ELF-1 (cell line): ENCODE measurements around the gene ZMAT3.
A peak's percentile ranks its signal among the peaks of the same experiment; 100 is the strongest.
"Not testable (repeated sequence)": the region's sequence is repeated elsewhere in the genome, so short reads cannot be mapped to it uniquely, and the experiment has no call there.

ENCODE experiments used
- DNase-seq: peaks from one replicate; pipeline ENCODE4 v3.0.0-alpha.2; 2016; ENCODE audit warnings: low read depth, low spot score

Gene ZMAT3

GRCh38 chr3:179068779-179069530, 2.7 kb downstream of the ZMAT3 start:
- peak; percentile 11 for DNase-seq

DNA sequence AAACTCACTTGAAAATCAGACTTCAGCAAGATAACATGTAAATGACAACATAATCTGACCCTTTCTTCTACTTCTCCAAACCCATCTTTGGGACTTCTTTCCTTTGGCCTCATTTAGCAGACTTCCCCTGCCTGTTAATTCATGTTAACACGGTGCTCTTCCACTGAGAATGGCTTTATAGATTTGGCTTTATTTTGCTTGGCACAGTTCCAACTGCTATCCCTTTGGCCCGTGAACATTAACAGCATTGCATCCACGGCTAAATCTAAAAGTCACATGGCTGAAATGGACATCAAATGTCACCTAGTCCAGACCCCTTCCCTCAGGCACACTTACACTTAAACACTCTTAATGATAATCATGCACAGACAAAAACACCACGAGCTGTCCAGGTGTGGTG, 3.8 kb downstream of the ZMAT3 start:
- no peak for DNase-seq

DNA sequence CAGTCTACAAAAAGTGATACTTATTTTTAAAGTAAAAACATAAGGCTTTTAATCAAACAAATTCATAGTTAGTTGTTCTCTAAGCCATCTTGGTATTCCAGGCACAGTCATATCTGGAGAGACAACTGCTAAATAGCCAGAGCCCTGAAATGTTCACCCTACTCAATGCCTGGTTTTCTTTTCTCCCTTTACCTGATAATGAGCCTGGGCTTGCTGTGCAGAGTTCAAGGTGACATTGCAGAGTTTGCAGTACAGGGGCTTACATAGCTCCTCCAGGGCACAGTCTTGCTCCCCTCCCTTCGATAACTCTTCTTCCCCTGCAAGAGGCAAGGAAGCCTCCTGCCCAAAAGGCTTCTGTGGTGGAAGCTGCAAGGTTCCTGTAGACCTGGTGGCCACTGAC, 4.3 kb downstream of the ZMAT3 start:
- no peak for DNase-seq

GRCh38 chr3:179063945-179064560, 7.6 kb downstream of the ZMAT3 start:
- DNase-seq = no peak

- no peak for DNase-seq
Measured at GRCh38 chr3:179056326-179056725, 15.3 kb downstream of the ZMAT3 start.

DNA sequence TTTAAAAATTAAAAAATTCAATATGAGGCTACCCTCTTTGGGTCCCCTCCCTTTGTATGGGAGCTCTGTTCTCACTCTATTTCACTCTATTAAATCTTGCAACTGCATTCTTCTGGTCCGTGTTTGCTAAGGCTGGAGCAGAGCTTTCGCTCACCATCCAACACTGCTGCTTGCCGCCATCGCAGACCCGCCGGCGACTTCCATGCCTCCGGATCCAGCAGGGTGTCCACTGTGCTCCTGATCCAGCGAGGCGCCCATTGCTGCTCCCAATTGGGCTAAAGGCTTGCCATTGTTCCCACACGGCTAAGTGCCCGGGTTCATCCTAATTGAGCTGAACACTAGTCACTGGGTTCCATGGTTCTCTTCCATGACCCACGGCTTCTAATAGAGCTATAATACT, 17.0 kb downstream of the ZMAT3 start:
- not testable (repeated sequence) for DNase-seq

- DNase-seq = no peak
Measured at GRCh38 chr3:179046497-179047353, 24.9 kb downstream of the ZMAT3 start.

DNA sequence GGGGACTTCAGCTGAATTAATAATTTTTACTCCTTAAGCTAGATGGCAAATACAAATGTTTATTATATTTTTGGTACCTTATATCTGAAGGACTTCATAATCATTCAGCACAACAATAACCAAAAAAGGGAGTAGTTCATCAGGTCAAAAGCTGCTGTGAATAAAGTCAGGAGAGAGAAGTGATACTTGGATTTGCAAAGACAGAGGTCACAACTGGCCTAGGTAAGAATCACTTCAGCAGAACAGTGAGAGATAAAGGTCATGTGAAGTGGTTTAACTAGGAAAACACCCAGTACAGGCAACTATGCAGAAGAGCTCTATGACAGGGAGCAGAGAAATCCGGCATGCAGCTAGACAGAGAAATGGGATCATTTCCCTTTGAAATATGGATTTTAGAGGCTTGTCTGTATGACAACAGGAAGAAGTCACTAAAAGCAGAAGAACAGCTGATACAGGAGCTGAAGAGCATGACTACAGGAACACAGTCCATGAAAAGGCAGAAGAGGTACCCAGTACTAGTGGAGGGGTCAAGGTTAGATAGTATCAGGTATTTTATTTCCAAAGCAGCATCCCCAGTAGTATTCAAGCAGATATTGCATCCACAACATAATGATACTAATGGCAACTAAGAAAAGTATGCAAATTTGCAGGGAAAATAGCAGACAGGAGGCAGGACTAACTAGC, 25.7 kb downstream of the ZMAT3 start:
- no peak for DNase-seq

- DNase-seq = peak; percentile 23
Measured at GRCh38 chr3:179038899-179039251, 32.7 kb downstream of the ZMAT3 start.

GRCh38 chr3:179038216-179038898, 33.3 kb downstream of the ZMAT3 start:
- no peak for DNase-seq

DNA sequence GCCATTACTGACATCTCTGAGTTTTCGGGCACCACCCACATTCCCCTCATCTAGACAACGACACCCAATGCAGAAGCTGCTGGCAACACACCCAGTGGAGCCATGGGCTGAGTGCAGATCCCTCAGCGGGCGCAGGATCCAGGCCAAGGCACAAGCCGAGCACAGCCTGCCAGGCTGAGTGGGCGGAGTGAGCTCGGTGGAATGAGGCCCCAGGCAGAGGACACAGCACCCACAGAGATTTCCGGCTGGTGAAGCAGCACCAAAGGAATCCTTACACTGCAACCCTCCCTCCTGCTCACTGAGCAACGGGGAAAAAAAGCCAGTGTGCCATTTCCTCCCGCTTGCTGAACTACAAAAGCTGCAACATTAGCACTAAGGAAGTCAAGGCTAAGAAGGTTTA, 34.3 kb downstream of the ZMAT3 start:
- peak; percentile 24 for DNase-seq

- no peak for DNase-seq
Measured at GRCh38 chr3:179036626-179037300, 34.8 kb downstream of the ZMAT3 start.

GRCh38 chr3:179036226-179036625, 35.4 kb downstream of the ZMAT3 start:
- DNase-seq = no peak

DNA sequence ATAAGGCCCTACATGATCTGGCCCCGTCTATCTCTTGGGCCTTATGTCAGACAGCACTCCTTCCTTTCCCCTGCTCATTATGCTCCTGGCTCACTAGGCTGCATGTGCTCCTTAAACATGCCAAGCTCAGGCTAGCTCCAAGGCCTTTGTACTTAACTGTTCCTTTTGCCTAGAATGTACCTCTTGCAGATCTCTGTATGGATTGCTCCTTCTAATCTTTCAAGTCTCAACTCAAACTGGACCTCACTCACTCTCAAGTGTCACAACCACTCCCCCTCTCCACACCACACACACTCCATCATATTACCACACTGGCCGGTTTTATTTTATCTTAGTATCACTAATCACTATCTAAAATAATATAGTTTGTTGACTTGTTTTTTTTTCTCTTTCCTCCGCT, 36.4 kb downstream of the ZMAT3 start:
- DNase-seq = no peak

DNA sequence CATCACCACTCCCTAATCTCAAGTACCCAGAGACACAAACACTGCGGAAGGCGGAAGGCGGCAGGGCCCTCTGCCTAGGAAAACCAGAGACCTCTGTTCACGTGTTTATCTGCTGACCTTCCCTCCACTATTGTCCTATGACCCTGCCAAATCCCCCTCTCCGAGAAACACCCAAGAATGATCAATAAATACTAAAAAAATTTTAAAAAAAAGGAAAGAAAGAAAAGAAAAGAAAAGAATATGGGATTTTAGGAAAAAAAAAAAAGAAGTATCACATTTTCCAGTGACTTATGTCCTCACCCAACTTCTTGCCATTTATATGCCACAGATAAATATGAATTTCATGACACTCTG, 38.3 kb downstream of the ZMAT3 start:
- DNase-seq = not testable (repeated sequence)

GRCh38 chr3:179032454-179033303, 38.9 kb downstream of the ZMAT3 start:
- not testable (repeated sequence) for DNase-seq

- no peak for DNase-seq
Measured at GRCh38 chr3:179029096-179029495, 42.5 kb downstream of the ZMAT3 start.

- no peak for DNase-seq
Measured at GRCh38 chr3:179028408-179028807, 43.2 kb downstream of the ZMAT3 start.

DNA sequence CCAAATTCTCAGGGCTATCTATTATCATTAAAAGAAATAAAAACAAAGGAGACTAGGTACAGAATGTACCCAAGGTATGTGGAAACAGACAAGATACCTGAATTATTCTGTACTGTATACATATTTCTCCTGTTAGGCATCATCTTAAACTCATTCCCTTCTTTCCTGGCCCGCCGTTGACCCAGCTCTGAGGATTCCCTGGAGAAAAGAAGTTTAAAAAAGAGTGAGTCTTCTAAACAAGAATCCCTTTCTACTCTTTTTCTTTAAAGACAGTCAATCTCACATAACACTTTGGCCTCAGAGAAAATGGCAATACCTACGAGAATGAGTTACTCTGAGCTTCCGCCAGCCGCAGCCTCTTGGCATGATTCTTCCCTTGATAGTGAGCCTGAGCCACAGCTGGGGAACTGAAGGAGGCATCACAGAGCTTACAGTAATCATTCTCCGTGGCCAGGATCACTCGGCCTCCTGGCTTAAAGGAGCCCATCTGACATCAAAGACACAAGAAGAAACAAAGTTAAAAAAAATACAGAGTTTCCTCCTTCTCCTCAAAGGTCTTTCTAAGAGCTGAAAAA, 44.2 kb downstream of the ZMAT3 start:
- DNase-seq = peak; percentile 23

- no peak for DNase-seq
Measured at GRCh38 chr3:179026636-179027035, 45.0 kb downstream of the ZMAT3 start.
